T-cell (primary cell): ENCODE measurements around the gene SPRY4. TPM values are rescaled to one million over a fixed set of nuclear protein-coding genes. Genes with fewer than 3 reads are reported as not detected.
"Not testable (repeated sequence)": the region's sequence is repeated elsewhere in the genome, so short reads cannot be mapped to it uniquely, and the experiment has no call there.

ENCODE experiments used
- ATAC-seq, 4 experiments: fragments of 200-7000 bp in 3 of 4; fragments of 150-1000 bp in 1 of 4; cut with Tn5 transposase; replicated peaks in 1 of 4; 1 replicate in 3 of 4; 2 replicates in 1 of 4; pipeline ENCODE4 v1.10.0; 2021; ENCODE audit warnings: moderate library complexity in 3 of 4, mild to moderate bottlenecking in 2 of 4, moderate number of reproducible peaks in 1 of 4
- CTCF ChIA-PET, 2 donors: fragments of 300-600 bp; sonication (Branson Sonifier 250); formaldehyde crosslinking; loops; one replicate each; lab custom pipeline; 2022; ENCODE audit warnings: antibody characterized with exemption in 2 of 2; lab: Charles Lee
- POLR2A ChIA-PET, 2 donors: fragments of 300-600 bp; sonication (Branson Sonifier 250); formaldehyde crosslinking; loops; one replicate each; lab custom pipeline; 2022; ENCODE audit warnings: antibody characterized with exemption in 2 of 2; lab: Charles Lee
- DNase-seq, 35 experiments: peaks; one replicate each; pipeline versions ENCODE4 v3.0.0 to v3.0.0-alpha.2; 2013 to 2023
- H3K27ac ChIP-seq: one replicate; pipeline ENCODE4 v1.5.1; 2013; ENCODE audit warnings: low read length
- H3K27me3 ChIP-seq, 2 experiments: replicated peaks in 1 of 2; 1 replicate in 1 of 2; 2 replicates in 1 of 2; pipeline versions ENCODE4 v1.6.1 to v1.7.0; 2013; ENCODE audit warnings: low read length in 1 of 2, mixed read lengths in 1 of 2; ENCODE audit not compliant: control insufficient read depth in 2 of 2, insufficient read depth in 2 of 2; ENCODE audit errors: extremely low read depth in 1 of 2
- H3K36me3 ChIP-seq, 2 donors: 1 replicate in 1 of 2; 2 replicates in 1 of 2; pipeline versions ENCODE4 v1.6.1 to v1.7.0; 2013; ENCODE audit warnings: low read length in 1 of 2; ENCODE audit not compliant: control insufficient read depth in 2 of 2, insufficient read depth in 1 of 2; ENCODE audit errors: extremely low read depth in 1 of 2
- H3K4me1 ChIP-seq, 2 experiments: 1 replicate in 1 of 2; 2 replicates in 1 of 2; pipeline versions ENCODE4 v1.6.1 to v1.7.0; 2013; ENCODE audit warnings: low read length in 2 of 2, mixed read lengths in 1 of 2; ENCODE audit not compliant: insufficient read depth in 2 of 2, control insufficient read depth in 1 of 2; ENCODE audit errors: extremely low read depth in 1 of 2
- H3K4me3 ChIP-seq, 2 donors: 1 replicate in 1 of 2; 2 replicates in 1 of 2; pipeline versions ENCODE4 v1.5.1 to v1.7.0; 2013; ENCODE audit warnings: mild to moderate bottlenecking in 2 of 2, low read length in 1 of 2, moderate library complexity in 1 of 2; ENCODE audit not compliant: control insufficient read depth in 1 of 2; ENCODE audit errors: extremely low read depth in 1 of 2
- H3K9me3 ChIP-seq: 2 replicates; pipeline ENCODE4 v1.7.0; 2013
- H3K27ac Mint-ChIP-seq, 2 donors: one replicate each; pipeline ENCODE4 v1.8.0; 2020 to 2021; ENCODE audit warnings: mild to moderate bottlenecking in 2 of 2, mixed read lengths in 2 of 2
- H3K27me3 Mint-ChIP-seq, 2 donors: one replicate each; pipeline ENCODE4 v1.8.0; 2021 to 2022; ENCODE audit warnings: mixed read lengths in 2 of 2
- H3K36me3 Mint-ChIP-seq: one replicate; pipeline ENCODE4 v1.8.0; 2021; ENCODE audit warnings: mixed read lengths
- H3K4me1 Mint-ChIP-seq, 3 donors: one replicate each; pipeline ENCODE4 v1.8.0; 2020 to 2022; ENCODE audit warnings: mixed read lengths in 3 of 3, mild to moderate bottlenecking in 1 of 3
- H3K4me3 Mint-ChIP-seq, 3 donors: one replicate each; pipeline ENCODE4 v1.8.0; 2020 to 2022; ENCODE audit warnings: mild to moderate bottlenecking in 3 of 3, mixed read lengths in 3 of 3, moderate library complexity in 3 of 3
- H3K9me3 Mint-ChIP-seq, 3 donors: one replicate each; pipeline ENCODE4 v1.8.0; 2020 to 2022; ENCODE audit warnings: mixed read lengths in 3 of 3
- WGBS: methylation state at CpG from one replicate; pipeline ENCODE4 v1.1.5; 2013; ENCODE audit warnings: missing lambda C conversion rate; ENCODE audit not compliant: insufficient coverage; 5-methylcytosine and 5-hydroxymethylcytosine counted together
- total RNA-seq, 35 experiments: library from RNA in 6 of 35; stranded (reverse) in 6 of 35; fragments of 120-200 nt in 1 of 35; gene quantifications; one replicate each; pipeline versions ENCODE4 v1.2.1 to v1.2.4 and lab custom pipeline; 2013 to 2026

SPRY4 gene
- total RNA-seq, 5 donors from 2014 or later (not counting 1 experiment from before 2014, with no cell fraction given), result 0.10 to 0.57 (median 0.28) TPM; not detected in 1

GRCh38 chr5:142297786-142298185 is 27.0 kb downstream of the SPRY4 start:
- H3K27me3 ChIP-seq, H3K4me1 Mint-ChIP-seq, ATAC-seq, H3K36me3 Mint-ChIP-seq, H3K4me3 ChIP-seq, H3K27me3 Mint-ChIP-seq, H3K9me3 ChIP-seq, H3K27ac Mint-ChIP-seq, H3K4me1 ChIP-seq, H3K9me3 Mint-ChIP-seq, H3K27ac ChIP-seq, H3K4me3 Mint-ChIP-seq, H3K36me3 ChIP-seq, POLR2A ChIA-PET, DNase-seq: not testable (repeated sequence)
- CTCF ChIA-PET, result interaction anchor here in 1 of 2 donors (0.7 kb wide), 1 partner anchor 9 kb away, joined by 4 read pairs; no protein-coding TSS in a partner anchor
- WGBS, result 100% methylated on average over 1 of the region's 5 CpGs

- ATAC-seq (no peak), DNase-seq (no peak)
- peaks cover 0 to 5% (median 2%) of the 10 kb centered on the region in 3 donors for H3K4me1 Mint-ChIP-seq
- Histone ChIP-seq H3K27me3 (peaks cover 0 to 2% of the 10 kb centered on the region in 2 experiments), H3K36me3 (no peaks in the 10 kb centered on the region), H3K4me1 (peaks cover 0 to 3% of the 10 kb centered on the region in 2 experiments), H3K9me3 (no peaks in the 10 kb centered on the region), H3K27ac (no peak overlapping the region), H3K4me3 (no peak overlapping the region)
- POLR2A ChIA-PET, result interaction anchor here in 1 of 2 donors (0.6 kb wide), 1 partner anchor 648 kb away, joined by 3 read pairs; no protein-coding TSS in a partner anchor
- no peaks in the 10 kb centered on the region for H3K9me3 Mint-ChIP-seq
- peaks cover 2 to 4% of the 10 kb centered on the region in 2 donors for H3K27me3 Mint-ChIP-seq
- H3K27ac Mint-ChIP-seq, result no peak overlapping the region
- 69% methylated on average over 2 of the region's 7 CpGs for WGBS
- no peak overlapping the region for H3K4me3 Mint-ChIP-seq
- CTCF ChIA-PET, result no interaction called here
- H3K36me3 Mint-ChIP-seq, result no peaks in the 10 kb centered on the region
Observed at GRCh38 chr5:142296914-142297417, 27.9 kb downstream of the SPRY4 start.

DNA sequence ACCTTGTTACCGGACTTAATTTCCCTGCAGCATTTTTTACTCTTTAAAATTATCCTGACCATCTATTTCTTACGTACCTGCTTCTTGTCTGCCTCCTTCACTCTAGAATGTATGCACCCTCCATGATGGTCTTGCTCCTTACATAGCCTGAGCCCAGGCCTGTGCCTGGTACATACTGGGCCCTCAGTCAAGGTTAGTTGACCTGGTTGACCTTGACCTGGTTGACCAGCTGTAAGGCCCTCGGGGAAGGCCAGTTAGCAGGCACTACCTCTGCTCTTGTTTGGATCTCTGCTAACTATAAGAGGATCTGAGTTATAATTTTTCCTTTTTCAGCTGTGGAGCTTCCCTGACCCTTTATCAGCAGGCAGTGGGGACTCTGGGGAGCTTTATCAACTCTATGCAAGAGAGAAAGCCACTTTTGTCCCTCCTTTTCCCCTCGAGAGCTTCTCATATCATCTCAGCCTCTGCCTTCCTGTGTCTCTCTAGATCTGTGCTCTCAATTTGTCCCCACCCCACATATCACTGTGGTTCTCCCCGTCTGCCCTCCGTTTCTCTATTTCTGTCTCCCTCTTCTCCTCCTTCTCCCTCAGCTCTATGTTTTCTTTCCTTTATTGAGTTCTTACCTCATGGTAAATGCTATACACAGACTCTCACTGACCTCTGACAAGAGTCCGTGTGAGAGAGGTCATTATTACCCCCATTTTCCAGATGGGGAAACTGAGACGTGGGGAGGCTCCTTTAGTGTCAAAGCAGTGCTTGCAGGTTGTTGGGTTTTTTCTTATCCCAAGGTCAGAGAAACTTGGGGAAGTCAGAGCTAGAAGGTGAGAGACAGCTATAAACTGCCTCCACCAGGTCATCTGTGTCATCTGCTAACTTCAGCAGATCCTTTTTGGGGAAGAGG is 28.6 kb downstream of the SPRY4 start:
- H3K27ac ChIP-seq, result no peak overlapping the region
- H3K27ac Mint-ChIP-seq, result no peak overlapping the region
- H3K4me3 ChIP-seq, result no peak overlapping the region
- H3K27me3 Mint-ChIP-seq, result peaks cover 2 to 4% of the 10 kb centered on the region in 2 donors
- H3K9me3 Mint-ChIP-seq, result no peaks in the 10 kb centered on the region
- H3K4me1 Mint-ChIP-seq, result no peaks in the 10 kb centered on the region
- no peak for ATAC-seq
- DNase-seq, result no peak
- no peaks in the 10 kb centered on the region for H3K36me3 Mint-ChIP-seq
- no peaks in the 10 kb centered on the region for H3K9me3 ChIP-seq
- H3K4me3 Mint-ChIP-seq, result no peak overlapping the region
- no peaks in the 10 kb centered on the region for H3K4me1 ChIP-seq
- ChIA-PET CTCF (no interaction called here), POLR2A (interaction anchor here in 1 of 2 donors (0.6 kb wide), 1 partner anchor 649 kb away, joined by 3 read pairs; no protein-coding TSS in a partner anchor)
- 61% methylated on average over 5 of the region's 8 CpGs for WGBS
- no peaks in the 10 kb centered on the region for H3K36me3 ChIP-seq
- H3K27me3 ChIP-seq, result peaks cover 0 to 2% of the 10 kb centered on the region in 2 experiments

- no peak overlapping the region for H3K27ac ChIP-seq
- no peak overlapping the region for H3K4me3 ChIP-seq
- ChIA-PET CTCF (interaction anchor here (0.6 to 0.7 kb wide), 2 partner anchors 89 to 305 kb away, joined by 4 to 6 read pairs; no protein-coding TSS in a partner anchor), POLR2A (no interaction called here)
- Mint-ChIP-seq H3K4me1 (no peaks in the 10 kb centered on the region), H3K27me3 (peaks cover 2 to 4% of the 10 kb centered on the region in 2 donors), H3K9me3 (no peaks in the 10 kb centered on the region), H3K4me3 (no peak overlapping the region), H3K27ac (no peak overlapping the region), H3K36me3 (no peaks in the 10 kb centered on the region)
- H3K4me1 ChIP-seq, result no peaks in the 10 kb centered on the region
- H3K36me3 ChIP-seq, result no peaks in the 10 kb centered on the region
- ATAC-seq, result no peak
- WGBS, result 81% methylated on average over 17 of the region's 23 CpGs
- no peaks in the 10 kb centered on the region for H3K9me3 ChIP-seq
- DNase-seq, result no peak
- H3K27me3 ChIP-seq, result peaks cover 0 to 2% of the 10 kb centered on the region in 2 experiments
Observed at GRCh38 chr5:142295084-142295758, 29.6 kb downstream of the SPRY4 start.

DNA sequence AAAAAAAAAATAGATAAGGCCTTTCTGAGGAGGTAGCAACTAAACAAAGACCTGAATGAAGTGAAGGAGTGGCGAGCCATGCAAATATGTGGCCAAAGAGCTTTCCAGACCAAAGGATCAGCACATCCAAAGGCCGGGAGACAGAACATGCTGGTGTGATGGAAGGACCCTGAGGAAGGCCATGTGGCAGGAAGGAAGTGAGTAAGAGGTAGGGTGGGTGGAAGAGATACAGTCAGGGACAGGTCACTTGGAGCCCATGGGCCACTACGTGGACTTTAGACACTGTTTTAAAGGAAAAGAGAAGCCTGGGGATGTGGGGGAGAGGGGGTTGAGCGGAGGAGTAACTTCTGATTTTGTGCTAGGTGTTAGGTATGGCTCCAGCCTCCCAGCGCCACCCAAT is 31.3 kb downstream of the SPRY4 start:
- H3K9me3 ChIP-seq, result no peaks in the 10 kb centered on the region
- 65% methylated on average over 3 of the region's 5 CpGs for WGBS
- no peak overlapping the region for H3K4me3 ChIP-seq
- no peaks in the 10 kb centered on the region for H3K36me3 ChIP-seq
- Mint-ChIP-seq H3K4me3 (no peak overlapping the region), H3K27ac (no peak overlapping the region), H3K9me3 (no peaks in the 10 kb centered on the region), H3K4me1 (peaks cover 0 to 2% (median 0%) of the 10 kb centered on the region in 3 donors), H3K36me3 (no peaks in the 10 kb centered on the region), H3K27me3 (peaks cover 2 to 4% of the 10 kb centered on the region in 2 donors)
- DNase-seq (no peak), ATAC-seq (no peak)
- POLR2A ChIA-PET, result no interaction called here
- H3K27ac ChIP-seq, result no peak overlapping the region
- H3K4me1 ChIP-seq, result no peaks in the 10 kb centered on the region
- CTCF ChIA-PET, result interaction anchor here in 1 of 2 donors (0.6 to 1.4 kb wide), 3 partner anchors 14 to 154 kb away, joined by 3 to 5 read pairs (median 3); no protein-coding TSS in a partner anchor
- peaks cover 0 to 2% of the 10 kb centered on the region in 2 experiments for H3K27me3 ChIP-seq

GRCh38 chr5:142292808-142293207 is 32.0 kb downstream of the SPRY4 start:
- H3K27me3 Mint-ChIP-seq, result peaks cover 0 to 2% of the 10 kb centered on the region in 2 donors
- peaks cover under 1 to 8% (median under 1%) of the 10 kb centered on the region in 3 donors for H3K4me1 Mint-ChIP-seq
- no peaks in the 10 kb centered on the region for H3K36me3 Mint-ChIP-seq
- ATAC-seq (no peak), DNase-seq (no peak)
- H3K9me3 Mint-ChIP-seq, result no peaks in the 10 kb centered on the region
- no peak overlapping the region for H3K4me3 ChIP-seq
- no peak overlapping the region for H3K27ac Mint-ChIP-seq
- H3K9me3 ChIP-seq, result no peaks in the 10 kb centered on the region
- 100% methylated on average over 1 of the region's 3 CpGs for WGBS
- H3K27me3 ChIP-seq, result no peaks in the 10 kb centered on the region
- CTCF ChIA-PET, result interaction anchor here in 1 of 2 donors (1.4 kb wide), 1 partner anchor 13 kb away, joined by 5 read pairs; no protein-coding TSS in a partner anchor
- H3K4me1 ChIP-seq, result no peaks in the 10 kb centered on the region
- POLR2A ChIA-PET, result no interaction called here
- no peak overlapping the region for H3K27ac ChIP-seq
- no peaks in the 10 kb centered on the region for H3K36me3 ChIP-seq
- H3K4me3 Mint-ChIP-seq, result no peak overlapping the region
